Measurements from ENCODE around the gene PRICKLE3.

- TF ChIP-seq POLR2A (IDR thresholded peaks at IDR 0.05) (no peak), CTCF (IDR thresholded peaks at IDR 0.05) (no peak), POLR2AphosphoS5 (IDR thresholded peaks at IDR 0.05; ENCODE audit: insufficient read depth in 1 of 2, low read depth in 1 of 2) (no peak)
These were observed 5.4 kb upstream of the PRICKLE3 start for GRCh38 chrX:49191574-49192011.
